Fibroblast of lung (primary cell): ENCODE data around the gene ZNF638. TPM values are rescaled to one million over a fixed set of nuclear protein-coding genes. Genes with fewer than 3 reads are reported as not detected.

ENCODE experiments used
- DNase-seq, 2 donors: peaks; one replicate each; pipeline versions ENCODE4 v3.0.0 to v3.0.0-alpha.2; 2010; ENCODE audit warnings: low read depth in 2 of 2
- H2AFZ ChIP-seq: 2 replicates; pipeline ENCODE4 v1.5.1; 2012; ENCODE audit warnings: low read length, control low read depth, inconsistent platforms
- H3K27ac ChIP-seq: 2 replicates; pipeline ENCODE4 v1.5.1; 2011; ENCODE audit warnings: low read length, control low read depth; ENCODE audit not compliant: insufficient read depth
- H3K27me3 ChIP-seq: 2 replicates; pipeline ENCODE4 v1.5.1; 2011; ENCODE audit warnings: mild to moderate bottlenecking, low read length; ENCODE audit not compliant: control insufficient read depth, insufficient read depth
- H3K36me3 ChIP-seq: 2 replicates; pipeline ENCODE4 v1.5.1; 2011; ENCODE audit warnings: low read length; ENCODE audit not compliant: control insufficient read depth, insufficient read depth
- H3K4me1 ChIP-seq: 2 replicates; pipeline ENCODE4 v1.5.1; 2011; ENCODE audit warnings: low read length; ENCODE audit not compliant: control insufficient read depth, insufficient read depth; ENCODE audit errors: extremely low read depth
- H3K4me2 ChIP-seq: 2 replicates; pipeline ENCODE4 v1.5.1; 2011; ENCODE audit warnings: low read length, control low read depth; ENCODE audit not compliant: insufficient read depth; ENCODE audit errors: extremely low read depth
- H3K4me3 ChIP-seq, 4 experiments: fragments of 200-600 bp in 1 of 4; sonication (generic) in 1 of 4; replicated peaks in 1 of 4; 2 replicates each; pipeline ENCODE4 v1.5.1; 2011 to 2016; ENCODE audit warnings: low read length in 4 of 4, low read depth in 3 of 4, mild to moderate bottlenecking in 3 of 4, control low read depth in 2 of 4, inconsistent platforms in 1 of 4, mixed read lengths in 1 of 4; ENCODE audit not compliant: insufficient read depth in 1 of 4; ENCODE audit errors: control extremely low read depth in 1 of 4
- H3K79me2 ChIP-seq: 2 replicates; pipeline ENCODE4 v1.5.1; 2012; ENCODE audit warnings: mild to moderate bottlenecking, low read length, inconsistent platforms; ENCODE audit not compliant: control insufficient read depth, insufficient read depth
- H3K9ac ChIP-seq: 2 replicates; pipeline ENCODE4 v1.5.1; 2011; ENCODE audit warnings: mild to moderate bottlenecking, low read length, control low read depth; ENCODE audit not compliant: insufficient read depth
- H3K9me3 ChIP-seq: 2 replicates; pipeline ENCODE4 v1.5.1; 2012; ENCODE audit warnings: low read depth, low read length; ENCODE audit not compliant: control insufficient read depth, insufficient read depth
- H4K20me1 ChIP-seq: 2 replicates; pipeline ENCODE4 v1.5.1; 2011; ENCODE audit warnings: low read length; ENCODE audit not compliant: control insufficient read depth, insufficient read depth; ENCODE audit errors: extremely low read depth
- EZH2 ChIP-seq: IDR thresholded peaks from 2 replicates; pipeline ENCODE4 v1.5.1; 2012; ENCODE audit warnings: low read length, control low read depth, mild to moderate bottlenecking; ENCODE audit errors: missing control alignments
- polyA plus RNA-seq, 2 donors: library from polyadenylated mRNA; depleted of rRNA in 1 of 2; stranded (reverse) in 1 of 2; unstranded in 1 of 2; fragments of >200 nt; gene quantifications; 2 replicates each; pipeline ENCODE4 v1.2.1, GENCODE V29; 2011 to 2012; ENCODE audit warnings: missing spikeins in 1 of 2
- total RNA-seq: library from RNA; depleted of rRNA; stranded (reverse); fragments of >200 nt; gene quantifications from 2 replicates; pipeline ENCODE4 v1.2.1, GENCODE V29; 2014
- TF ChIP-seq, protein P1 (sequence below), 2 donors: IDR thresholded peaks in 1 of 2; conservative IDR thresholded peaks in 1 of 2; 1 replicate in 1 of 2; 2 replicates in 1 of 2; pipeline ENCODE4 v1.5.1; 2011 to 2012; ENCODE audit warnings: low read length in 2 of 2, control low read depth in 1 of 2, inconsistent platforms in 1 of 2, low read depth in 1 of 2, mild to moderate bottlenecking in 1 of 2

ZNF638 gene
- total and polyA plus RNA-seq, 2 donors (not counting 1 experiment from before 2014, with no cell fraction given), result 63.8 to 190 TPM

- DNase-seq, result peak in 1 of 2 donors; percentile 59
- Histone ChIP-seq H3K36me3 (peaks cover 2% of the 10 kb centered on the region), H3K27ac (no peak overlapping the region), H2AFZ (no peak overlapping the region), H3K4me2 (no peak overlapping the region), H3K79me2 (no peaks in the 10 kb centered on the region), H3K4me1 (peaks cover 5% of the 10 kb centered on the region), H3K4me3 (no peak overlapping the region), H3K9me3 (no peaks in the 10 kb centered on the region), H4K20me1 (no peaks in the 10 kb centered on the region), H3K27me3 (no peaks in the 10 kb centered on the region), H3K9ac (no peak overlapping the region)
- no peak for TF ChIP-seq EZH2
- TF ChIP-seq, protein P1, sequence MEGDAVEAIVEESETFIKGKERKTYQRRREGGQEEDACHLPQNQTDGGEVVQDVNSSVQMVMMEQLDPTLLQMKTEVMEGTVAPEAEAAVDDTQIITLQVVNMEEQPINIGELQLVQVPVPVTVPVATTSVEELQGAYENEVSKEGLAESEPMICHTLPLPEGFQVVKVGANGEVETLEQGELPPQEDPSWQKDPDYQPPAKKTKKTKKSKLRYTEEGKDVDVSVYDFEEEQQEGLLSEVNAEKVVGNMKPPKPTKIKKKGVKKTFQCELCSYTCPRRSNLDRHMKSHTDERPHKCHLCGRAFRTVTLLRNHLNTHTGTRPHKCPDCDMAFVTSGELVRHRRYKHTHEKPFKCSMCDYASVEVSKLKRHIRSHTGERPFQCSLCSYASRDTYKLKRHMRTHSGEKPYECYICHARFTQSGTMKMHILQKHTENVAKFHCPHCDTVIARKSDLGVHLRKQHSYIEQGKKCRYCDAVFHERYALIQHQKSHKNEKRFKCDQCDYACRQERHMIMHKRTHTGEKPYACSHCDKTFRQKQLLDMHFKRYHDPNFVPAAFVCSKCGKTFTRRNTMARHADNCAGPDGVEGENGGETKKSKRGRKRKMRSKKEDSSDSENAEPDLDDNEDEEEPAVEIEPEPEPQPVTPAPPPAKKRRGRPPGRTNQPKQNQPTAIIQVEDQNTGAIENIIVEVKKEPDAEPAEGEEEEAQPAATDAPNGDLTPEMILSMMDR (conservative IDR thresholded peaks at IDR 0.05 in 1 of 2, IDR thresholded peaks at IDR 0.05 in 1 of 2; ENCODE audit: low read depth in 1 of 2, low read length in 2 of 2), result no peak
Measured at GRCh38 chr2:71380665-71381064, 49.1 kb downstream of the ZNF638 start.

GRCh38 chr2:71385012-71385411, 53.4 kb downstream of the ZNF638 start:
- Histone ChIP-seq H3K9me3 (no peaks in the 10 kb centered on the region), H4K20me1 (no peaks in the 10 kb centered on the region), H3K4me3 (no peak overlapping the region), H3K36me3 (peaks cover 6% of the 10 kb centered on the region), H3K9ac (no peak overlapping the region), H3K27me3 (no peaks in the 10 kb centered on the region), H3K4me1 (peaks cover 3% of the 10 kb centered on the region), H3K79me2 (no peaks in the 10 kb centered on the region), H3K4me2 (no peak overlapping the region), H2AFZ (no peak overlapping the region), H3K27ac (peak overlapping the region; percentile 8)
- DNase-seq, result peak; percentile 80 to 94
- TF ChIP-seq, protein P1 (conservative IDR thresholded peaks at IDR 0.05 in 1 of 2, IDR thresholded peaks at IDR 0.05 in 1 of 2; ENCODE audit: low read depth in 1 of 2, low read length in 2 of 2), result no peak
- TF ChIP-seq EZH2, result no peak

DNA sequence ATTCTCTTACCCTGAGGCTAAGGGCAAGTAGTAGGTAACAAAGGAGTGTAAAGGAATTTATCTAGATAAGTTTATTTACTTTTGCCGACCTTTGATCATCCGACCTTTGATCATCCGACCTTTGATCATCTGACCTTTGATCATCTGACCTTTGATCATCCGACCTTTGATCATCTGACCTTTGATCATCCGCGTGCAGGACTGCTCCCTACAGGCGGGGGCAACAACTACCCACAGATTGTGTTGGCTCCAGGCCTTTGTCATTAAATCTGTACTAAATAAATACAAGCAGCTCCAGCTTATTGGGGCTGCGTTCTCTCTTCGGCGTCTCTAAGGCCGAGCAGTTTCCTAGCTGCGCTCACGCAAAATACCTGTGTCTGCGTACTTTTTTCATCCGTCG, 56.6 kb downstream of the ZNF638 start:
- peaks cover 5% of the 10 kb centered on the region for H3K36me3 ChIP-seq
- no peak overlapping the region for H3K27ac ChIP-seq

More for the DNA sequence above, 56.6 kb downstream of the ZNF638 start:
- Histone ChIP-seq H3K9me3 (no peaks in the 10 kb centered on the region), H3K9ac (no peak overlapping the region), H3K4me3 (no peak overlapping the region), H3K4me1 (peaks cover 3% of the 10 kb centered on the region), H3K79me2 (no peaks in the 10 kb centered on the region), H4K20me1 (no peaks in the 10 kb centered on the region), H2AFZ (no peak overlapping the region), H3K27me3 (no peaks in the 10 kb centered on the region), H3K4me2 (no peak overlapping the region)
- DNase-seq, result no peak
- TF ChIP-seq, protein P1 (conservative IDR thresholded peaks at IDR 0.05 in 1 of 2, IDR thresholded peaks at IDR 0.05 in 1 of 2; ENCODE audit: low read depth in 1 of 2, low read length in 2 of 2), result no peak
- TF ChIP-seq EZH2, result no peak
